Uterus (tissue), 2 donors: Measurements from ENCODE around the gene ATG16L1.

Source experiments
- CTCF ChIP-seq, 4 experiments: fragments of 200-600 bp in 2 of 4; fragments of 450-650 bp in 2 of 4; sonication (generic) in 2 of 4; IDR thresholded peaks; one replicate each; pipeline ENCODE4 v1.5.1; 2016 to 2019; ENCODE audit warnings: antibody characterized with exemption in 4 of 4, mild to moderate bottlenecking in 2 of 4, moderate library complexity in 1 of 4
- POLR2A ChIP-seq, 2 donors: fragments of 450-650 bp; IDR thresholded peaks; one replicate each; pipeline ENCODE4 v1.6.1; 2016; ENCODE audit warnings: antibody characterized with exemption in 2 of 2, mild to moderate bottlenecking in 1 of 2, moderate library complexity in 1 of 2

- TF ChIP-seq CTCF (IDR thresholded peaks at IDR 0.05) (no peak), POLR2A (IDR thresholded peaks at IDR 0.05) (no peak)
Observed at GRCh38 chr2:233287871-233288270, 36.4 kb downstream of the ATG16L1 start.
